OCI-LY1 (cell line): ENCODE measurements around the gene AGAP1.

Source experiments
- CTCF ChIP-seq: fragments of 200-600 bp; sonication (generic), shearing (Covaris generic); IDR thresholded peaks from 2 replicates; pipeline ENCODE4 v1.5.1; 2017; ENCODE audit warnings: mild to moderate bottlenecking, antibody characterized with exemption, low read length, moderate library complexity, mixed read lengths
- EZH2 ChIP-seq: fragments of 200-600 bp; sonication (generic), shearing (Covaris generic); IDR thresholded peaks from 2 replicates; pipeline ENCODE4 v1.8.0; 2017; ENCODE audit warnings: borderline replicate concordance, mixed run types, mild to moderate bottlenecking, antibody characterized with exemption, low read length, moderate library complexity, mixed read lengths

DNA sequence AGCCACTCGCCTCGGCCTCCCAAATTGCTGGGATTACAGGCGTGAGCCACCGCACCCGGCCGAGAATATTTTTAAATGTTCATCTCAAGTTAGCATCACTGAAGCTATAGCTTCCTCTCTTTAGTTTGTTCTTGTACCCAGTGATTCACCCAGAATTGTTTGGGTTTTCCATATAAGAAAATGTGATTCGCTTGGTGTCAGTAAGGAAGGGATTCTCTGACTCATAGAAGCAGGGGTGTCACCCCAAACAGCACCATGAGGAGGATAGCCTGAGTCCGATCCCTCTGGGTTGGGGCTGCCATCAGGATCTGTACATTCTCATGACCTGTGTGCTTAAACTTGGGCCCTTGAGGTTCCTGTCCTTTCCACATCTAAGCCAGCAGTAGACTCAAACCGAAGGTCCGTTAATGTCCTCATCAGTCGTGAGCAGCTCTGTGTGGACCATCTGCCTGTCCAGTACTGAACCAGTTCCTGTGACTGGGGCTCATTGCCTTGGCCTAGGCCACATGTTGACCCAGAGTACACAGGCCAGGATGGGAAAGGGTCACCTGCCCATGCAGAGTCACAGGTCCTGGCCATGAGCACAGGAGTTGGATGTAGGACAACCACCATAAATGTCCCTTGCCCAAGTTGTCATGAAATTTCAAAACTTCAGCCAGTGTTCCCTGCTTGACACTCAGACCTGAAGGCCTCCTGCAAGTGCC is 362.5 kb downstream of the AGAP1 start:
- TF ChIP-seq CTCF = no peak
- TF ChIP-seq EZH2 = no peak
